ENCODE results near the gene TLE3. TPM values are rescaled to one million over a fixed set of nuclear protein-coding genes. Genes with fewer than 3 reads are reported as not detected.

TLE3 gene
- total and polyA plus RNA-seq, 7 donors: 16.8 to 82.0 (median 49.5) TPM

DNA sequence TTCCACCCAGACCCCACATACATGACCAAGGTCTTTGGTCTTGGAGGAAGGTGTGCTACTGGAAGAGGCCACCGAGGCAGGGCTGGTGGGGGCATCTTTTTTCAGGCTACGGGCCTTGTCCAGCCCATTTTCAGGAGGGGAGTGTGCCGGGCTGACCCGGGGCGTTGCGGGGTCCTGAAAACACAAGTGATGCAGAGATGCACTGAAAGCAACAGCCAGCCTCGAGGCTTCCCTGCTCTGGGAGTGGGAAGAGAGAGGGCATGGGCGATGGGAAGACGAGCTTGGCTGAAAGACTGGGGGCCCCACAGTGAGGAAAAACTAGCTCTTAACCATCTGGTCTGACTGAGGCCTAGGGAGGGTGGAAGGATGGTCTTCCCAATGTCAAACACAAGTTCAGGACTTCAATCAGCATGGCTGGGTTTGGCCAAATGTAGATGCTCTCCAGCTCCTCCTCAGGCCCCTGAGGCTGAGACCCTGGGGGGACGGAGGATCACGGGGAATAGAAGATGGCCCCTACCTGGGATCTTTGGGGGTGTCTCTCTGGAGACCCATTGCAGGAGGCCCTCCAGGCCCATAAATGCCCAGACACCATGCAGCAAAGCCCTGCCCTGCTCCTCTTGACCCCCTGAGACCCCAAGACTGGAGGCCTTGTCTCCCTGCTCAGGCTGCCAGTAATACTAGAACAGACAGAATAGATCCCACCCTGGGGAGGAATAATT is 38.9 kb downstream of the TLE3 start:
- DNase-seq: peak; percentile 45
- WGBS, 2 donors: 97% methylated on average over 11 of the region's 11 CpGs
- Histone ChIP-seq H3K9me3 (no peaks in the 10 kb centered on the region), H3K4me1 (peaks cover 0 to 37% (median 28%) of the 10 kb centered on the region in 4 donors), H3K4me3 (no peak overlapping the region), H3K27ac (no peak overlapping the region), H3K36me3 (peaks cover 65 to 86% (median 72%) of the 10 kb centered on the region in 4 donors), H3K27me3 (no peaks in the 10 kb centered on the region)
- no peak for TF ChIP-seq CTCF (IDR thresholded peaks at IDR 0.05)
- no peak for TF ChIP-seq EP300 (IDR thresholded peaks at IDR 0.05)
- no peak for TF ChIP-seq POLR2AphosphoS5 (IDR thresholded peaks at IDR 0.05)
- TF ChIP-seq POLR2A (IDR thresholded peaks at IDR 0.05): no peak
- intact Hi-C loops (cut with DNase I): no loop called here

DNA sequence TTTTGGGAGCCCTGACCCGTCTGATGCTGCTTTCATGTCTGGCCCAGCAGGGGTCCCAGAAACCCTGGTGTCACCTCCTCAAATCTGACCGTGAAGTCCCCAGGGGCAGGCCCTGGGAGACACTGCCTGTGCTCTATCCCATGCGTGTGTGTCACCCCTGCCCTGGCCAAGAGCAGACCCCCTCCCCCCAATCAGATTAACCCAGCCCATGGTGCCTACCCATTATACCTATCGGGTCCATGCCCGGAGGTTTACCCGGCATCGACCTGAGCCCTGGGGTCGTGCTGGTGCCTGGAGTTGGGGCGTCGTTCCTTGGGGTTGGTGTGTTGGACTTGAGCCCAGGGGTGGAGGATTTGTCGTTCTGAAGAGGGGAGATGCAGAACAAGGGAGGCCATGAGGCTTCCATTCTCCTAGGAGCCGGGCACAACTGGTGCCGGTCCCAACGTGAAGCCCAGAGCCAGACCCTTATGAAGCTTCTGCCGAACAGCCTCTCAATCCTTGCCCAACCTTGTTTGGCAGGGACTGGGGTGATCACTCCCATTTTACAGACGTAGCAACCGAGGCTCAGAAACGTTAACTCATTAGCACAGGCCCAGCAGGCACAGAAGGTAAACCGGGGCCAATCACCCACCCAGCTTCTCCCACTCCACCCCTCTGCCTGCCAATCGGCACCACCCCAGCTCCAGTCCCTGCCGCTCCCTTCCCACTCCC is 39.6 kb downstream of the TLE3 start:
- Histone ChIP-seq H3K27me3 (no peaks in the 10 kb centered on the region), H3K36me3 (peaks cover 72 to 90% (median 79%) of the 10 kb centered on the region in 4 donors), H3K27ac (no peak overlapping the region), H3K4me1 (peaks cover 0 to 30% (median 22%) of the 10 kb centered on the region in 4 donors), H3K4me3 (no peak overlapping the region), H3K9me3 (no peaks in the 10 kb centered on the region)
- TF ChIP-seq POLR2AphosphoS5 (IDR thresholded peaks at IDR 0.05): no peak
- no peak for TF ChIP-seq POLR2A (IDR thresholded peaks at IDR 0.05)
- TF ChIP-seq EP300 (IDR thresholded peaks at IDR 0.05): no peak
- TF ChIP-seq CTCF (IDR thresholded peaks at IDR 0.05): no peak
- intact Hi-C loops (cut with DNase I): no loop called here
- 86 to 94% methylated on average over 21 of the region's 21 CpGs for WGBS, 2 donors
- peak; percentile 41 for DNase-seq

GRCh38 chr15:70056091-70056680 is 41.5 kb downstream of the TLE3 start:
- no peaks in the 10 kb centered on the region for H3K27me3 ChIP-seq
- no peak overlapping the region for H3K4me3 ChIP-seq
- 93 to 94% methylated on average over 9 of the region's 9 CpGs for WGBS, 2 donors
- H3K36me3 ChIP-seq: peaks cover 88 to 100% (median 97%) of the 10 kb centered on the region in 4 donors
- intact Hi-C loops (cut with DNase I): no loop called here
- no peak for TF ChIP-seq POLR2AphosphoS5 (IDR thresholded peaks at IDR 0.05)
- no peak for TF ChIP-seq POLR2A (IDR thresholded peaks at IDR 0.05)
- no peak for TF ChIP-seq EP300 (IDR thresholded peaks at IDR 0.05)
- TF ChIP-seq CTCF (IDR thresholded peaks at IDR 0.05): no peak
- DNase-seq: peak; percentile 51
- peaks cover 0 to 11% (median 5%) of the 10 kb centered on the region in 4 donors for H3K4me1 ChIP-seq
- no peak overlapping the region for H3K27ac ChIP-seq
- no peaks in the 10 kb centered on the region for H3K9me3 ChIP-seq

- no peak for DNase-seq
- intact Hi-C loops (cut with DNase I): no loop called here
- WGBS, 2 donors: 79 to 86% methylated on average over 9 of the region's 9 CpGs
- TF ChIP-seq EP300 (IDR thresholded peaks at IDR 0.05) (no peak), POLR2AphosphoS5 (IDR thresholded peaks at IDR 0.05) (no peak), POLR2A (IDR thresholded peaks at IDR 0.05) (no peak), CTCF (IDR thresholded peaks at IDR 0.05) (no peak)
- Histone ChIP-seq H3K4me3 (no peak overlapping the region), H3K27me3 (no peaks in the 10 kb centered on the region), H3K4me1 (peaks cover 0 to 6% (median 2%) of the 10 kb centered on the region in 4 donors), H3K9me3 (no peaks in the 10 kb centered on the region), H3K36me3 (peaks cover 94 to 100% (median 100%) of the 10 kb centered on the region in 4 donors), H3K27ac (no peak overlapping the region)
Measured at GRCh38 chr15:70055601-70056051, 42.1 kb downstream of the TLE3 start.
